K562 treated with DMSO at 1 percent for 4 hours (cell line): ENCODE data around the gene SUMO2. TPM values are rescaled to one million over a fixed set of nuclear protein-coding genes. Genes with fewer than 3 reads are reported as not detected.

Experiments used
- total RNA-seq: library from RNA; unstranded; fragments of 300-600 nt; gene quantifications from 2 replicates; pipeline ENCODE4 v1.2.3, GENCODE V29; 2022; ENCODE audit not compliant: insufficient read depth

SUMO2 gene
- 141 and 150 TPM in 2 replicates for total RNA-seq

DNA sequence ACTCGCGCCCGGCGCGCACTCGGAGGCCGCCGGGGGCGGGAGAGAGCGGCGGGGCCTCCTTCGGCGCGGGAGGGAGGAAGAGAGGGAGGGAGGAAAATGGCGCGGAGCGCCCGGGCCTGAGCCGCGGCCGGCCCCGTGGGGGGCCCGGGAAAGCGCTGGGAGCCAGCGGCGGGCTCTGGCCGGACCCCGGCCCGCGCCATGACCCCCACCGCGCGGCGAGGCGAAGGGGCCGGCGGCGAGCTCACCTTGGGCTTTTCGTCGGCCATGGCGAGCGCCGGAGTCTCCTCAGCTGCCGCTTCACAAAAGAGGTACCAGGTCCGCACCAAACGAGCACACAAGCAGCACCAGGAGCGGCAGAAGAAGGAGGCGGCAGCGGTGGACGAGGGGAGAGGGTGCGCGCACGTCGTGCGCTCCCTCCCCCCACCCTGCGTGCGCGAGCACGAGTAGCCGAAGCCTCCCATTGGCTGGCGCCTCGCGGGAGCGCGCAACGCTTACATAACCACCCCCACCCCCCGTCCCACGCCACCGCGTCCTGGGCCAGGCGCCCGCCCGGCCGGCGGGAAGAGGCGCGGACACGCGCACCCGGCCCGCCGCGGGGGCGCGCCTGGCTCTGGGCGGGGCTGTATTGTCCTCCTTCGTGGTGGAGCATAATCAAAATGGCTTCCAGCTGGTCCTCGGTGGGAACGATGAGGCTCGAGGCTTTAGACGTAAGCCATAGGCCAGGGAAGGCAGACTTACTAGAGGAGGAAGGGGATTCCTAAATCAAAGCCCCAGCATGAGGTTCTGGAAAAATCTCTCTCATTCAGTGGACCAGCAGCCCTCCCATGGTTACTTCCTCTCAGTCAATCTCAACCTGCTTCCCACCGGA is at the start of gene SUMO2:
TSS of gene SUMO2 (minus strand) at position 391 of the 868 bp plus-strand sequence. CDS start at position 266, 125 bp downstream.

DNA sequence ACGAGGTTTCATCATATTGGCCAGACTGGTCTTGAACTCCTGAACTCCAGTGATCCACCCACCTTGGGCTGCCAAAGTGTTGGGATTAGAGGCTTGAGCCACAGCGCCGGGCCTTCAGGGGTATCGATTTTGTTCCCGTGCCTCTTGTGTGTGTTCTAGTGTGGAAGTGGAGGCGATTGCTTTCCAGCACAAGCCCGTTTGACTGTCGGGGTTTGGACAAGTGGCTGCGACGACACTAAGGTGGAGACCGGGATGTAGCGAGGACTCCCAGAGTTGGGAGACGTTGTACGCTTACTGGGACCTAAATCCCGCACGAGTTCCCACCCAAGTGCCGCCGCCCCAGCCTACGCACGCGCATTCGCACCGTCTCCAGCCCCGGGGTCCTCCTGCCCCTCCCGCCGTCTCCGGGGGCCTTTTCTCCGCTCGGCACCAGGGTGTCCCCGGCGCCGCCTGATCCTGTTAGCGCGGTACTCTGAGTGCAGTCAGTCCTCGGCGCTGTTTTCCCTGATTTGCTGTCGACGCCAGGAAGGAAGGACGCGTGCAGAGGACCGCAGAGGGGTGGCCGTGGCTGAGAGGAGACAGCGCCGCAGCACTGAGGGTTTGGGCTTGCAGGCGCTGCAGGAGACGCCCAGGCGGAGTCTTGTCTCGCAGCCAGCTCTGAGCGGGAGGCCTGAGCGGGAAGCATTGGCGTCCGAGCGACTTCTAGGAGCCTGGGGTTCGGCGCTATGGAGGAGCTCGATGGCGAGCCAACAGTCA is 22.5 kb upstream of the SUMO2 start, which contains the start of gene NUP85:
TSS of gene NUP85 (plus strand) at position 643 of the 756 bp plus-strand sequence. CDS start at position 726, 83 bp downstream.

DNA sequence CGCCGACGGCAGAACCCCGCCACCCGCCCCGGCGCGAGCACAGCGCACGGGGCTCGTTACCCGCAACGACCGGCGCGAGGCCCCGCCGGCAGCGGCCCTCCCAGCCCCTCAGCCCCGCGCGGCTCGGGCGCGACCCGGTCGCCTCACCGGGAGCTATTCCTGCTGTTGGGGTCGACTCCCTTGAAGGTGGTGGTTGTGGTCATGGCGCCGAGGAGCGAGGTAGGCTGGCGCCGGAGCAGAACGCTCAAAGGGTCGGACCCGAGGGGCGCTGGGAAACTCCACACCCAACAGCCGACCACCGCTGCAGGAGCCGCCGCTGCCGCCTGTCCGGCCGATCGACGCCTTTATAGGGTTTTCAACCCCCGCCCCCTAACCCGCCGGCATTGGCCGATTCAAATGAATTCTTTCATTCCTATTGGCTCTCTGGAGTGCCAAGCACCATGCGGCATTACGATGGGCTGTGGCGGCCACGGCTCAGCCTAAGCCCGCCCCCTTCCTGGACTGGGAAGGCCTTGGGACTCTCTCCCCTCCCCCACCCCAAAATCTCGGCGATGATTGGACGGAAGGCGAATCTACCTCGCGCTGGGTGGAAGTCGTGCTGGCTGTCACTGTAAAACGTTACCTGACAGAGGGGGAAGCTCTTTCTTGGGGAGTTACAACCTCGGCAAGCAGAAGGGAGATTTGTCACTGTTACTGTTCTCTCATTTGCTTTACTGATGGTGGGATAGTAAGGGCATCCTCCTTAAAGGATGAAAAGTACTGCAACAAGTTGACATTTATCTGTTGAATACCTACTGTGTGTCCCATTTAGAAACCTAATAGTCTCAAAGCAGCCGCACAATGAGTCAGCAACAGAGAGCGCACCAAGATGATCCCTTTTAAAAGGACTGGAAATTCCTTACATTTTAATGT is 28.3 kb downstream of the SUMO2 start, which contains the start of gene JPT1:
TSS of gene JPT1 (minus strand) at position 318 of the 912 bp plus-strand sequence. CDS start at position 203, 115 bp downstream.

DNA sequence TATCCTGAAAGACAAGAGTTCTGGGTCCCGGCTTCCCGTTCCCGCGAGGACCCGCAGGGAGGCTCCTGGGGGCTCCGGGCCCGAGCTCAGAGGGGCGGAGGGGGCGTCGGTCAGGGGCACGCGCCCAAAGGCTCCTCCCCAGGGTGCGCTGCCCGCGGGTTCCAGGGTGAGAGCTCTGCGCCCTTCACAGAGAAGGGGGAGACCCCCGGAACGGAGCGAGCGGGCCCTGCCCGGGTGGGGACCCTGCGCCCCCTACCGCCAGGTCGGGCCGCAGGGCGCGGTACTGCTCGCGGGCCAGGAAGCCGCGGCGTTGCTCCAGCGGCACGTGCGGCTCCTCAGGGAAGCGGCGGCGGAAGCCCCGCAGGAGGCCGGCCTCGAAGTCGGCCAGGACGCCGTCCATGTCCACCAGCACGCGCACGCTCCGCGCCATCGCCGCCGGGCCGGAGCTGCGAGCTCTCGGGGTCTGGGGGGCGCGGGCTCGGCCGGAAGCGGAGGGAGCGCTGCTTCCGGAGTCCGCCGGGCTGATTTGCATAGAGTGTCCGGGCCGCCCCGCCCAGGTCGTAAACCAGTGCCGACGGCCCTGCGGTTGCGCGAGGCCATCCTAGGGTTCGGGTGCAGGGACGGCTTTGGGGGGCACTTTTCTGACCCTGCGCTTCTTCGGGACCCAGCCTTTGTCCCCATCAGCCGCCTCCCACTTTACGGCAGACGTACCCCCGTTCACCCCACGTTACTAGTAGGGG is 51.3 kb downstream of the SUMO2 start, which contains the start of gene NT5C:
TSS of gene NT5C (minus strand) at position 465 of the 740 bp plus-strand sequence. CDS start at position 430, 35 bp downstream.

Other genes with a start within 250 kb of the SUMO2 start
- gene OTOP3, start 247.1 kb downstream of the SUMO2 start, total RNA-seq, result not detected in 2 replicates
- 3.9 and 9.1 TPM in 2 replicates for gene HID1, start 210.2 kb downstream of the SUMO2 start, total RNA-seq
- gene CDR2L, start 195.3 kb downstream of the SUMO2 start, total RNA-seq, result 13.3 and 19.2 TPM in 2 replicates
- 54.4 and 62.3 TPM in 2 replicates for gene MRPL58, start 170.3 kb downstream of the SUMO2 start, total RNA-seq
- gene ATP5PD, start 136.0 kb downstream of the SUMO2 start, total RNA-seq, result 428 and 454 TPM in 2 replicates
- gene KCTD2, start 135.7 kb downstream of the SUMO2 start, total RNA-seq, result 27.3 and 29.3 TPM in 2 replicates
- gene SLC16A5, start 95.0 kb downstream of the SUMO2 start, total RNA-seq, result 2.7 and 7.1 TPM in 2 replicates
- gene ARMC7, start 73.0 kb downstream of the SUMO2 start, total RNA-seq, result 26.8 and 34.7 TPM in 2 replicates
- 52.2 and 76.2 TPM in 2 replicates for gene NT5C, start 51.2 kb downstream of the SUMO2 start, total RNA-seq
- 93.6 and 108 TPM in 2 replicates for gene JPT1, start 28.4 kb downstream of the SUMO2 start, total RNA-seq
- 51.6 and 61.5 TPM in 2 replicates for gene NUP85, start 22.7 kb upstream of the SUMO2 start, total RNA-seq
- gene GGA3, start 78.6 kb upstream of the SUMO2 start, total RNA-seq, result 39.6 and 59.9 TPM in 2 replicates
- gene MRPS7, start 78.9 kb upstream of the SUMO2 start, total RNA-seq, result 55.5 and 57.3 TPM in 2 replicates
- 48.9 and 50.6 TPM in 2 replicates for gene MIF4GD, start 88.3 kb upstream of the SUMO2 start, total RNA-seq
- 34.1 and 39.9 TPM in 2 replicates for gene SLC25A19, start 106.5 kb upstream of the SUMO2 start, total RNA-seq
- 96.5 and 102 TPM in 2 replicates for gene GRB2, start 222.7 kb upstream of the SUMO2 start, total RNA-seq